GM13976 (cell line): ENCODE data around the gene RLIM.

Experiments used
- DNase-seq: peaks from one replicate; pipeline ENCODE4 v3.0.0; 2012; ENCODE audit warnings: low spot score
- CTCF ChIP-seq: IDR thresholded peaks from 2 replicates; pipeline ENCODE4 v1.5.1; 2012; ENCODE audit warnings: borderline replicate concordance, mild to moderate bottlenecking; ENCODE audit not compliant: insufficient read depth; ENCODE audit errors: extremely low read depth, missing control alignments, control extremely low read depth
- in situ Hi-C: fragments of 300-500 bp; cut with MboI; formaldehyde crosslinking; loops from one replicate; pipeline ENCODE4 v1.12.0; 2022; ENCODE audit warnings: low sequenced_read_pairs, mixed read lengths, inconsistent platforms; ENCODE audit not compliant: unreplicated experiment

RLIM gene

DNA sequence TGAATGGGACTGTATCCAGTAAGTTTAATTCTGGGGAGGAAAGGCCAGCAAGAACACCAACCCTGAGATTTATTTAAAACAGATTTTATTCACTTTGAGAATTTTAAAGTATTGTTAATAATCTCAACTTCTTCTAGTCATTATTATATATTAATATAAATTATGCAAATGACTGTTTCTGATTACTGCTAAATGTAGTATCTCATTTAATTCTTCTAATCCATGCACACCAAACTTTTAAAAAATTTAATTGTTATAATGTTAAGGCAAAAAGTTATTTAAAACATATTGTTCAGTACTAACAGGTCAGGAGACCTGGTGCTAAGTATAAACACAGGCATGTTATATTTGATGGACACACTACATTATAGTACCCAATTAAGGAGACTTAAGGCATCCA lies 8.1 kb downstream of the RLIM start:
- no peak for DNase-seq
- TF ChIP-seq CTCF: no peak
- in situ Hi-C loops: no loop called here

DNA sequence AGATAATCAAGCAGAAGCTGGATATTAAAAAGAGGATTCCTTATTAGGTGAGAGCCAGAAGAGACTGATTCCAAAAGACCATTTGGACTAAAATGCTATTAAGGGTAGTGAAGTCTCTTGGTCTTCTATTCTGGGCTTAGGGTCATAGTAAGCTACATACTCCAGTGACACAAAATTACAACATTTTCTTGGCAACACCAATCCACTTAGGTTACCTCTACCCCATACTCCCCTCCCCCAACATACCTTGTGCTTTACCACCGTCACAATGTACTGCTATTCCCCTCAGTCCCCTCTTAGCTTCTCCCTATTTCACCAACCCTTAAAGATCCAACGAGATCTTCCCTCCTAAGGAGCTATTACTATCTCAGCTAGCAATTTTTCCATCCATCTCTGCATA lies 11.4 kb downstream of the RLIM start:
- no peak for DNase-seq
- in situ Hi-C loops: no loop called here
- TF ChIP-seq CTCF: no peak

- no peak for DNase-seq
- in situ Hi-C loops: no loop called here
- TF ChIP-seq CTCF: no peak
Measured at GRCh38 chrX:74602142-74602541, 12.3 kb downstream of the RLIM start.

DNA sequence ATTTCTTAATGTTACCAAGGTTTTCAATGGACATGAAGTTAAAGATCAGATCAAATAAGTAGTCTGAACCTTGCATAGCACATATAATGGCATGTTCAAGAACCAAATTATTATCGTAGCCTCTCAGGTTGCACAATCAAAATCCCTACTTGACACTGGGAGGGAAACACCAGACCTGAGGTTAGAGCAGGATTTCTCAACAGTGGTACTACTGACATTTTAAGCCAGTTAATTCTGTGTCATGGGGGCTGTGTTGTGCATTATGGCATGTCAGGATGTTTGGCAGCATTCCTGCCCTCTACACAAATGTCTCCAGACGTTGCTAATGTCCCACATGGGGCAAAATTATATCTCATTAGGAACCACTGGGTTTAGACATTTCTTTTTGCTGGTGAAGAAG lies 20.8 kb downstream of the RLIM start:
- no peak for DNase-seq
- TF ChIP-seq CTCF: no peak
- in situ Hi-C loops: no loop called here

- no peak for DNase-seq
- TF ChIP-seq CTCF: no peak
- in situ Hi-C loops: no loop called here
Measured at GRCh38 chrX:74585766-74586165, 28.7 kb downstream of the RLIM start.

DNA sequence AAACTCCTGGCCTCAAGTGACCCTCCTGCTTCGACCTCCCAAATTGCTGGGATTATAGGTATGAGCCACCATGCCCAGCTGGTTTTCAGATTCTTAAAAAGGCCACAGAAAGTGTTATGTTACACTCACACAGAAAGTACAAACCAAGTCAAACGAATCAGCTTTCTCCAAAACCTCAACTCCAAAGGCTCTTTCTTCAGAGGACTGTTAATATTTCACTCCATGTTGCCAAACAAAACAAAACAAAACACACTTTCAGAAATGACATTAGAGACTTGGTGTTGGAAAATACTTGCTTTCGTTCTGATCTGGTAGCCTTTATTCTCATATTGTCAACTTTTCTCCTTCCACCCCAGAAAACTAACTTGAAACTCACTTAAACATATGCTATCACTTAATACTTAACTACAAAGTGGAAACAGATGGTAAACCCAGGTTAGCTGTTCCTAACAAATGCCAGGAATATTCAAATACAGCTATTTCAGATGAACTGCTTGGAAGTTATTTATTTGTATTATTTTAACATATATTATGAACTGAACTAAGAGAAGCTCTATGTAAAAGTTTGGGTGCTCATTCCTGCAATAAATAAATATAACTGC lies 34.7 kb downstream of the RLIM start:
- in situ Hi-C loops: no loop called here
- DNase-seq: no peak
- no peak for TF ChIP-seq CTCF

DNA sequence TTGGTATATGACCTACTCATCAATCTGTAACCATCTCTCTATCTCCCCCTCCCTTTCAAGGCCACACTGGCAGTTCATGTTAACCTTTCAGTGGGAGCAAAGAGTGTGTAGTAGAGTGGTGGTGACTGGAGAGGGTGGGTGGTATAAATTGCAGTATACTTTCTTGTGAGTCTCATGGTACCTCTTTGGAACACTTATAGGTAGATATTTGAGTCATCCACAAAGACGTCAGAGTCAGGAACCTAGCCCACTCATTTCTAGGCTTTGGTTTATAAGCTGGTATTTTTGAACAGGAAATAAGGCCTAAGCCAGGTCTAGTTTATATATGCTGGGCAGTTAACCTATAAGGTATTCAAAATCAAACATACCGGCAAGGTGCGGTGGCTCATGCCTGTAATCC lies 36.3 kb downstream of the RLIM start:
- no peak for TF ChIP-seq CTCF
- DNase-seq: no peak
- in situ Hi-C loops: no loop called here
